Natural killer cell (primary cell): ENCODE data around the gene UFM1. TPM values are rescaled to one million over a fixed set of nuclear protein-coding genes. Genes with fewer than 3 reads are reported as not detected.
"Not testable (repeated sequence)": the region's sequence is repeated elsewhere in the genome, so short reads cannot be mapped to it uniquely, and the experiment has no call there.

ENCODE experiments used
- ATAC-seq, 3 donors: fragments of 150-1000 bp in 2 of 3; fragments of 200-7000 bp in 1 of 3; cut with Tn5 transposase; 1 replicate in 1 of 3; 2 replicates in 2 of 3; pipeline ENCODE4 v1.10.0; 2021; ENCODE audit warnings: mild to moderate bottlenecking in 2 of 3, moderate library complexity in 2 of 3
- DNase-seq, 2 donors: peaks; one replicate each; pipeline versions ENCODE4 v3.0.0 to v3.0.0-alpha.2; 2013 to 2021; ENCODE audit warnings: mixed read lengths in 1 of 2
- H3K27ac ChIP-seq: one replicate; pipeline ENCODE4 v1.5.1; 2013; ENCODE audit warnings: mild to moderate bottlenecking, low read length
- H3K27me3 ChIP-seq: one replicate; pipeline ENCODE4 v1.6.1; 2013; ENCODE audit warnings: low read length; ENCODE audit not compliant: control insufficient read depth, insufficient read depth
- H3K36me3 ChIP-seq: one replicate; pipeline ENCODE4 v1.6.1; 2013; ENCODE audit warnings: low read length; ENCODE audit not compliant: control insufficient read depth, insufficient read depth
- H3K4me1 ChIP-seq: one replicate; pipeline ENCODE4 v1.6.1; 2013; ENCODE audit warnings: low read length; ENCODE audit not compliant: control insufficient read depth, insufficient read depth
- H3K4me3 ChIP-seq: one replicate; pipeline ENCODE4 v1.5.1; 2013; ENCODE audit warnings: low read length
- H3K9me3 ChIP-seq: one replicate; pipeline ENCODE4 v1.6.1; 2013; ENCODE audit warnings: low read length; ENCODE audit not compliant: control insufficient read depth, insufficient read depth
- H3K27ac Mint-ChIP-seq, 2 donors: one replicate each; pipeline ENCODE4 v1.8.0; 2022; ENCODE audit warnings: mild to moderate bottlenecking in 2 of 2, mixed read lengths in 2 of 2, moderate library complexity in 1 of 2
- H3K27me3 Mint-ChIP-seq, 2 donors: one replicate each; pipeline ENCODE4 v1.8.0; 2022; ENCODE audit warnings: low read depth in 2 of 2, mixed read lengths in 2 of 2
- H3K36me3 Mint-ChIP-seq: one replicate; pipeline ENCODE4 v1.8.0; 2022; ENCODE audit warnings: mixed read lengths
- H3K4me1 Mint-ChIP-seq, 2 donors: one replicate each; pipeline ENCODE4 v1.8.0; 2022; ENCODE audit warnings: mixed read lengths in 2 of 2
- H3K4me3 Mint-ChIP-seq: one replicate; pipeline ENCODE4 v1.8.0; 2022; ENCODE audit warnings: mild to moderate bottlenecking, moderate library complexity, mixed read lengths
- H3K9me3 Mint-ChIP-seq, 2 donors: one replicate each; pipeline ENCODE4 v1.8.0; 2022; ENCODE audit warnings: mixed read lengths in 2 of 2
- CTCF ChIP-seq: fragments of 200-600 bp; IDR thresholded peaks from one replicate; pipeline ENCODE4 v1.8.0; 2022; ENCODE audit warnings: antibody characterized with exemption
- WGBS: methylation state at CpG from one replicate; pipeline ENCODE4 v1.1.7; 2013; ENCODE audit warnings: missing lambda C conversion rate; ENCODE audit not compliant: insufficient coverage; 5-methylcytosine and 5-hydroxymethylcytosine counted together
- intact Hi-C: fragments of 100-400 bp; cut with micrococcal nuclease; formaldehyde crosslinking; loops from one replicate; pipeline ENCODE4 v1.14.2; 2022
- total RNA-seq, 4 donors: library from RNA; stranded (reverse); fragments of 120-200 nt in 1 of 4; gene quantifications; one replicate each; pipeline versions ENCODE4 v1.2.3 to v1.2.4, GENCODE V29; 2013 to 2022

The UFM1 gene
- total RNA-seq, 3 donors from 2014 or later (not counting 1 experiment from before 2014, with no cell fraction given) = 76.3 to 84.3 (median 84.1) TPM

- WGBS = 100% methylated on average over 1 of the region's 2 CpGs
- Mint-ChIP-seq H3K4me1 (no peaks in the 10 kb centered on the region), H3K4me3 (no peak overlapping the region), H3K36me3 (no peaks in the 10 kb centered on the region), H3K27me3 (no peaks in the 10 kb centered on the region), H3K9me3 (peaks cover 11 to 15% of the 10 kb centered on the region in 2 donors), H3K27ac (no peak overlapping the region)
- H3K9me3 ChIP-seq = peaks cover 6% of the 10 kb centered on the region
- ATAC-seq (no peak), DNase-seq (no peak)
- H3K27me3 ChIP-seq = no peaks in the 10 kb centered on the region
- H3K4me3 ChIP-seq = no peak overlapping the region
- no peaks in the 10 kb centered on the region for H3K36me3 ChIP-seq
- no peak for TF ChIP-seq CTCF
- H3K4me1 ChIP-seq = no peaks in the 10 kb centered on the region
- intact Hi-C loops = no loop called here
- H3K27ac ChIP-seq = no peak overlapping the region
Observed at GRCh38 chr13:38308736-38309135, 40.9 kb upstream of the UFM1 start.

DNA sequence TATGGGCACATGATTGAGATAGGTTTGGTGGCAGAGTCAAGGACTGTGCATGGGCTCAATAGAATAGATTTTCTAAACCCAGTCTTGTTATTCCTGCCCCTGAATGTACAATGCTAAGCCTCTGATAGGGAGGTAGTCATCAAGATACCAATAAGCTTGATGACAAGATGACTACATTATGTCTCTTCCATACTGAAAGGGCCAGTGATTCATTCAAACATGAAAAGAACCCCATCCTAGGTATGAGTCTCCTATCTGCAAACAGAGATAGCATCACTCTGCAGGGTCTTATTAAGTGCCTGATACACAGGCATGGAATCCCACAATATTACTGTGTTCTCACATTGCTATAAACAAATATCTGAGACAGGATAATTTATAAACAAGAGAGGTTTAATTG, 40.3 kb upstream of the UFM1 start:
- Mint-ChIP-seq H3K27ac (no peak overlapping the region), H3K4me1 (no peaks in the 10 kb centered on the region), H3K36me3 (no peaks in the 10 kb centered on the region), H3K27me3 (no peaks in the 10 kb centered on the region), H3K4me3 (no peak overlapping the region), H3K9me3 (peaks cover 10 to 15% of the 10 kb centered on the region in 2 donors)
- Histone ChIP-seq H3K27ac (no peak overlapping the region), H3K27me3 (no peaks in the 10 kb centered on the region), H3K36me3 (no peaks in the 10 kb centered on the region), H3K9me3 (peaks cover 6% of the 10 kb centered on the region), H3K4me1 (no peaks in the 10 kb centered on the region), H3K4me3 (no peak overlapping the region)
- no peak for ATAC-seq
- no peak for DNase-seq
- intact Hi-C loops = no loop called here
- no peak for TF ChIP-seq CTCF

GRCh38 chr13:38311175-38311574, 38.5 kb upstream of the UFM1 start:
- H3K4me1 Mint-ChIP-seq, H3K36me3 Mint-ChIP-seq, H3K4me3 ChIP-seq, H3K4me1 ChIP-seq, H3K36me3 ChIP-seq, H3K9me3 ChIP-seq, H3K27ac Mint-ChIP-seq, H3K4me3 Mint-ChIP-seq, H3K27me3 Mint-ChIP-seq, DNase-seq, H3K27ac ChIP-seq, ATAC-seq, H3K27me3 ChIP-seq, intact Hi-C loops: not testable (repeated sequence)
- WGBS = 95% methylated on average over 8 of the region's 10 CpGs
- H3K9me3 Mint-ChIP-seq = peaks cover 9 to 12% of the 10 kb centered on the region in 2 donors

DNA sequence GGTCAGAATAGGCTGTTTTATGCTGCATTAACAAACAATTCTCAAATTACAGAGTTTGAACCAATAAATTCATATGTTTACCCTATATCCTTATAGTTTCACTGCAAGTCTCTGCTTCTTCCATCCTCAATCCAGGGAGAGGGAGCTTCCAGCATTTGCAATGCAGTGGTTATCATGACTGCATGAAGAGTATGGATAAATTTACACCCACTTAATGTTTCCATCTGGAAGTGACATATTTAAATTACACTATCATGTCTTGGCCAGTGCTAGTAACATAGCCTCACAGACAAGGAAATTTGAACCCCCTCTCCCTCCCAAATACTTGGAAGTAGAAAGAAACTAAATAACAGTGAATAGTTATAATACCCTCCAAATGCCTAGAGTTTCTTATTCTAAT, 33.5 kb upstream of the UFM1 start:
- H3K27ac Mint-ChIP-seq = no peak overlapping the region
- Histone ChIP-seq H3K27ac (no peak overlapping the region), H3K9me3 (no peaks in the 10 kb centered on the region), H3K4me3 (no peak overlapping the region), H3K4me1 (no peaks in the 10 kb centered on the region), H3K27me3 (no peaks in the 10 kb centered on the region), H3K36me3 (no peaks in the 10 kb centered on the region)
- no peak for TF ChIP-seq CTCF
- no peaks in the 10 kb centered on the region for H3K36me3 Mint-ChIP-seq
- peaks cover 11% of the 10 kb centered on the region in 2 donors for H3K9me3 Mint-ChIP-seq
- H3K27me3 Mint-ChIP-seq = no peaks in the 10 kb centered on the region
- no peak for ATAC-seq
- H3K4me3 Mint-ChIP-seq = no peak overlapping the region
- no peak for DNase-seq
- no peaks in the 10 kb centered on the region for H3K4me1 Mint-ChIP-seq
- intact Hi-C loops = no loop called here
